NOMO-1 treated with dmso at 0.1 percent for 144 hours (cell line): ENCODE results near the gene ODAPH.
"Not testable (repeated sequence)": the region's sequence is repeated elsewhere in the genome, so short reads cannot be mapped to it uniquely, and the experiment has no call there.

Experiments used
- DNase-seq: peaks from one replicate; lab custom pipeline; 2025; ENCODE audit not compliant: unreplicated experiment; lab: John Stamatoyannopoulos, UW

ODAPH gene

DNA sequence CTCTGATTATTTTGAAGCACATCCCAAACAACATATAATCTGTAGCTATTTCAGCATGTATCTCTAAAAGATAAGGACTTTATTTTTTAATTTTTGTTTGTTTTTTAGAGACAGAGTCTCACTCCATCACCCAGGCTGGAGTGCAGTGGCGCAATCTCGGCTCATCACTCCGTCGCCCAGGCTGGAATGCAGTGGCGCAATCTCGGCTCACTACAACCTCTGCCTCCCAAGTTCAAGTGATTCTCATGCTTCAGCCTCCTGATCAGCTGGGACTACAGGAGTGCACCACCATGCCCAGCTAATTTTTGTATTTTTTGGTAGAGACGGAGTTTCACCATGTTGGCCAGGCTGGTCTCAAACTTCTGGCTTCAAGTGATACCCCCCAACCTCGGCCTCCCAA, 11.6 kb upstream of the ODAPH start:
- DNase-seq: not testable (repeated sequence)

DNA sequence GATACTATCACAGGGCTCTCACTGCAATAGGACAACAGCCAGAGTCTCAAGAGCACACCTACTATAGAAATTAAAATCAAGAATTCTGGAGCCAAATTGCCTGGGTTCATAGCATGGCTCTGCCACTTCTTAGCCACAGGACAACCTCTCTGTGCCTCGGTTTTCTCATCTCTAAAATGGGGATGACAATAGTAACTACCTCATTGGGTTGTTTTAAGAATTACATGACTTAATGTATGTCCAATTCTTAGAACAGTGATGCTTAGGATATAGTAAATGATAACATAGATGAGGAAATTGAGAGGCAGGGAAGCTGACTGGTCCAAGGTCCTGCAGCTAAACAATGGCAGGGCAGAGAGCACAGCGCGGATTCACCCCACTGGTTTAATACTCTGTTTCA, 11.0 kb upstream of the ODAPH start:
- DNase-seq: no peak

DNA sequence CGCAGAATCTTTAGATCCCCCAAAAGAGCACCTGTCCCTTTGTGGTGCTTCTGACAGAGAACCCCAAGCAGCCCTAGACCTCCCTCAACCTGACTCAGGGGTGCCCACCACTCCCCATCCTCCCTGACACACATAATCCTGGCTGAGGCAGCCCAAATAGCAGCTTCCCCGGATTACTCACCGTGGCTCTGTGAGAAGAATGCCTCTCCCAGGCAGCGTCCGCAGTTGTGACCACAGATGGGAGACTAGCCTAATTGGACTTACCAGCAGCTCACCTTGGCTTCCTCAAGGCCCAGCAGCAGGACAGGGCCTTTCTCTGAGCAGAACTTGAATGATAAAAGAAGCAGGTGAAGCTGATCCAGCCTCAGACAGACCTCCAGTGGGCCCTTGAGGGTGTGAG, 10.3 kb upstream of the ODAPH start:
- no peak for DNase-seq

DNA sequence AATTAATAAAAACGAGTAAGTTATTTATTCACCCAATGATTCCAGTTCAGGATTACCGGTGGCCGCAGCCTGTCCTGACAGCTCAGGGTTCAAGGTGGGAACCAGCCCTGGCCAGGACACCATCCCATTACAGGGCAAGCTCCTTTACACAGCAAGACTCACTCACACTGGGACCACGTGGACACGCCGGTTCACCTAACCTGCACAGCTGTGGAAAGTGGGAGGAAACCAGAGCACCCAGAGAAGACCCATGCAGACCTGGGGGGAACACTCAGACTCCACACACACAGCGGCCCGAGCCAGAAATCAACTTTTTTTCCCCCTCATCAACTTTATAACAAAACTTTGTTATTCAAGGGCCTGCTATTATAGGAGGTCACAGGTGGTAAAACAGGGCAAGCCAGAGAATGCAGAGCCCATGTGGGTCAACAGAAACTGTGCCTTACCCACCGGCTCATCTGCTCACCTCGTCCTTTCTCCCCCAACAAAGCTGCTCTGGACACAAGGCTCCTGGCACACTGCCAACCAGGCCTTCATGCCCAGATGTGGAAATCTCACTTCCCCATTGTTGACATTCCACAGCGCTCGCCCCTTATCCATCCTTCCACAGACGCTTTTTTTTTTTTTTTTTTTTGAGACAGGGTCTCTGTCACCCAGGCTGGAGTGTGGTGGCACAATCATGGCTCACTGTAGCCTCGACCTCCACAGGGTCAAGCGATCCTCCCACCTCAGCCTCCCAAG, 8.0 kb upstream of the ODAPH start:
- DNase-seq: no peak

DNA sequence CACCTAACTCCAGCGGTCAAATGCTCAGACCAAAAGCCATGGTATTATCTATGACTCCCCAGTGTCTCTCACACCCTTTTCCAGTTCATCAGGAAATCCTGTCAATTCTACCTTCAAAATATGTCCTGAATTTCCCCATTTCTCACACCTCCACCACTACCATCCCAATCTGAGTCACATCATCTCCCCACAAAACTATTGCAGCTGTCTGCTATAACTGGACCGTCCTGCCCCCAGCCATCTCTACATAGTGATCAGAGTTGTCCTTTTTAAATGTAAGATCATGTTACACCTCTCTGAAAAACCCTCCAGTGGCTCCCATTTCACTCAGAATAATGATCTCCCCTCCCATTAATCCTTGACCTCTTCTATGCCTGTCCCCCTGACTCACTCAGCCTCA, 6.8 kb upstream of the ODAPH start:
- no peak for DNase-seq

DNA sequence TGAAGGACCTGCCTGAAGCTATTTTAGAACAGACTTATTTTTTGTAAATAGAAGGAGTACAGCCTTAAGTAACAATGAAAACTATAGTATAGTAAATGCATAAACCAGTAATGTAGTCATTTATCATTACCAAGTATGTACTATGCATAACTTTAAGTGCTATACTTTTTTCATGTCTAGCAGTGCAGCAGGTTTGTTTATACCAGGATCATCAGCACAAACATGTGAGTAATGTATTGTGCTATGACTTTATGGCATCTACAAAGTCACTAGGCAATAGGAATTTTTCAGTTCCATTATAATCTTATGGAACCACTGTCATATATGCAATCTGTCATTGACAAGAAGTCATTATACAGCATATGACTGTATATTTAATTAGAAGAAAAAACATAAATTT, 3.4 kb upstream of the ODAPH start:
- no peak for DNase-seq

DNA sequence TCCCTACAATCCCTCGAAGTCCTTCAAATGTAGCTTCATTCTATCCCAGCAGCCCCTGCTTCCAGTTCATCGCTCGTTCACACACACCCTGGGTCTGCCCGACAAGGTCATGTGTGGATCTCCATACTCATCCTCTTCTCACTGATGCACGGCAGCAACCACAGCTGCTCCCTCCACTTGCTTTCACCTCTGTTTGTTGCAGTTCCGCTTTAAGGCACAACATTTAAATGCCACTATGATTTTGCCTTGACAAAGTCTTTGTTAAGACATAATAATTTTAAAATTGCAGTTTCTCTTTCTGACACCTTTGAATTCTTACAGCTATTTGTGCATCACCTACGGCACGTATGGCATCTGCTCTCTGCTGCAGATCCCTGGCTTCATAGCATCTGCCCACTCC, 1.8 kb downstream of the ODAPH start:
- no peak for DNase-seq

DNA sequence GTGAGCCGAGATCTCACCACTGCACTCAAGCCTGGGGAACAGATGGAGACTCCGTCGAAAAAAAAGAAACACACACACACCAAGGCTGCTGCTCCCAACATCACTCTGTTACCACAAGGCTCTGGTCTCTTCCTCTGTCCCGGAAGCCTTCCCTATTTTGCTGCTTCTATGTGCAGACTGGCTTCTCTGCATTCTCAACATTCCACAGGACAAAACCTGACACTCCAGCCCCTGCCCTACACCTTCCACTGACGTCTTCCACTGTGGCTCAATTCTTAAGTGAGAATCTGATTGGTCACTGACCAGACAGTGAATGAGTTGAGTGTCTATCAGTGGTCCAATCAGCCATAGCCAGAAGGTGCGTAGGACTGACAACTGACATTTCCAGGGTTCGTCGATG, 5.9 kb downstream of the ODAPH start:
- DNase-seq: no peak

DNA sequence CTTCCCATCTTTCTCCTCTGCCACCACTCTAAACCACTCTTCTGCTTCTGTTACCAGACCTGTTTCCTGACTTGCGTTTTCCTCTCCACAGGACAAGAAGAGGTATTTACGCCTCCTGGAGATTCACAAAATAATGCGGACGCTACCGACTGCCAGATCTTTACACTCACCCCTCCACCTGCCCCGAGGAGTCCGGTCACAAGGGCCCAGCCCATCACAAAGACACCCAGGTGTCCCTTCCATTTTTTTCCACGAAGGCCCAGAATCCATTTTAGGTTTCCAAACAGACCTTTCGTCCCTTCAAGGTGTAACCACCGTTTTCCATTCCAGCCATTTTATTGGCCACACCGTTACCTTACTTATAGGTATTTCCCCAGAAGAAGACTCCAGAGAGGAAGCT, 8.2 kb downstream of the ODAPH start:
- no peak for DNase-seq

DNA sequence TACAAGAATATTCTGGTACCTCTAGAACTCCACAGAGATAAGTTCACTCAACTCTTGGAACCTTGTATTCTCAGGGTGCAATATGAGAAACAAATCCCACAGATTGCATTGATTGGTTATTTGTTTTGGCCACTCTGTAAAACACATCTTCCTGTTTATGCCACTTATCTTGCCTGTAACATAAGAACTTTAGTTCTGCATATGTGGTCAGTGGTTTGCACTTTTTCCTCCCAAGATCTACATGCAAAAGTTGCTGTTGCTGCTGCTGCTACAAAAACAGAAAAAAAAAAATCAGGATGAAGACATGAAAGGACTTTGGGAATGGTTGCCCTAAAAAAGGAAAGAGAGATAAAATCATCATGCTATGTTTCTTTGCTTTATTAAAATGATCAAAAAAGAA, 9.6 kb downstream of the ODAPH start:
- DNase-seq: no peak

DNA sequence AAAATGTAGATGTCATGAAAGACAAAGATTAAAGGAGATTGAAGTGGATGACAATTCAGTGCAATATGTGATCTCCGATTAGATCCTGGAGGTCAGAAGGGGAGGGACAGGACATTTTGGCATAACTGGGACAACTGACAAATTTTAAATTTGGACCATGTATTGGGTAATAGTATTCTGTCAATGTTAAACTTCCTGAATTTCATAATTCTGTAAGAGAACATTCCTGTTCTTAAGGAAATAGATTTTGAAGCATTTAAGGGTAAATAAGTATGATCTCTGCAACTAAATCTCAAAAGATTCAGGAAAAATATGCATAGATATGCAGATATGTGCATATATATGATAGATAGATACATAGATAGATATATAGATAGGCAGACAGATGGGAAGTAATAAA, 11.0 kb downstream of the ODAPH start:
- DNase-seq: no peak

DNA sequence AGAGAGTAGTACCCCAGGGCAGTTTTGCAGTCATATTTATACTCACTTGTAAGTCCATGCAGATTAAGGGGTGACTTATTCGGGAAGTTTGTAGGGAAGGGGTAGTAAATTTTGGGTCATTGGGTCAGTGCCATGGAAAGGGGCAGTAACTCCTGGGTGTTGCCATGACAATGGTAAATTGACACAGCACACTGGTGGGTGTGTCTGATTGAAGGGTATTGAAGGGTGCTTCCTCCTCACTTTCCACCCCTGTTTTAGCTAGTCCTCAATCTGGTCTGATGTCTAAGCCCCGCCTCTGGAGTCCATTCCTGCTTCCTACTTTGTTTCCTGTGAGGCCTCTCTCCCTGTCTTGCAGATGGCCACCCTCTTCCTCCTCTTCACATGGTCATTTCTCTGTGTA, 11.9 kb downstream of the ODAPH start:
- no peak for DNase-seq

DNA sequence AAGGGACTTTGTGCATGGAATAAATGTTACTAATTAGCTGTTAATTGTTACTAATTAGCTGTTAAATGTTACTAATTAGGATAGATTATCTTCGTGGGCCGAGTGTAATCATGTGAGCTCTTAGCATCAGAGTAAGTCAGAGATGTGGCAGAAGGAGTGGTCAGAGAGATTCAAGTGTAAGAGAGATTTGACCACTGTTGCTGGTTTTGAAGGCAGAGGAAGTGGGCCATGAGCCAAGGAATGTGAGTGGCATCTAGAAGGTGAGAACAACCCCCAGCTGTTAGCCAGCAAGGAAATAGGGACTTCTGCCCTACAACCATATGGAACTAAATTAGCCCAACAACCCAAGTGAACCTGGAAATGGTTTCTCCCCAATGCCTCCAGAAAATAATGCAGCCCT, 28.2 kb downstream of the ODAPH start:
- DNase-seq: no peak

DNA sequence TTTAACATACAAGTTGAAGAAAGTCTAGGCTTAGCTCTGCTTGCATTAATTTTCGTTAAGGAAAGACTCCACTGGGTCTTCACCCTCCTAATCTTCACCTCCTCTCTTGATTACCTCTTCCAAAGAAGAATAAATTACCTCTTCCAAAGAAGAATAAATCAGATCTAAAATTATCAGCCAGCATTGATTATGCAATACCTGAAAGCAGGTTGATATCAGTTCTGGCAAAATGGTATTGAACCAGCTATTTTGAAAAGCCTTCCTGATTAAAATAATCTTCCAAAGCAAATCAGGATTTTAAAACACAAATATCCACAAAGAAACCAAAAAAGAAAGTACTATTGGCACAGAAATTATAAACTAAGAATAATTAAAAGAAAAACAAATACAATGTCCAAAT, 37.5 kb downstream of the ODAPH start:
- DNase-seq: no peak

DNA sequence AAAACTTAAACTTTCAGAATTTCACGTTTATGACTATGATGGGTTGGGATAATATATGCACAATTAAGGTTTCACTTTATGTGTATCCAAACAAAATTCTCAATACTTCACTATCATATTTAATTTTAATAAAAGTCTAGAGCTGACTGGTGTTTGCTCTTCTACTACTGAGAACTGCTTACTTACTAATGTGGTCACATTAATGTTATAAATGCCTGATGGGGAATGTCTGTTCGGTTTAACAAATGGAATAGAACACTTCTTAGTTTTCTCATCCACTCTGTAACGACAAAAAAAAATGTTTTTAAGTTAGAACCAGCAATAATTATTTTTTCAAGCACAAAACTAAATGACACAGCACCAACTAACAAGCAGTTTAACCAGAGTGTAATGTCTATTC, 40.2 kb downstream of the ODAPH start:
- DNase-seq: no peak

DNA sequence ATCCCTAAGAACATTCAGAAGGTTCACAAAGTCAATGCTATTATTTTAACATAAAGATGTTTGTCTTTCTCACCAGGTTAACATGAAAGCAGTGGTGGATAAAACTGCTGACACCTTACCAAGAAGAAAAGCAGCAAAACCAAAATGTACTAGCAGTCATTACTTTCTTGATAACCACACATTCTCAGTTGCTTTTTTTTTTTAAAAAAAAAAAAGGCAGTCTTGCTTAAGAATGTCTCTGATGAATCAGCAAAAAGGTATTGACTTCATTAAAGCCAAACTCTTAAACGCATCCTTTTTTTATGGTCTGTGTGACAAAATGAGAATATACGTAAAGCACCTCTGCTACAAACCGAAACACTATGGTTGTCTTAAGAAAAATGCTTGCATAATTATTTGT, 42.5 kb downstream of the ODAPH start:
- peak; percentile 6 for DNase-seq

DNA sequence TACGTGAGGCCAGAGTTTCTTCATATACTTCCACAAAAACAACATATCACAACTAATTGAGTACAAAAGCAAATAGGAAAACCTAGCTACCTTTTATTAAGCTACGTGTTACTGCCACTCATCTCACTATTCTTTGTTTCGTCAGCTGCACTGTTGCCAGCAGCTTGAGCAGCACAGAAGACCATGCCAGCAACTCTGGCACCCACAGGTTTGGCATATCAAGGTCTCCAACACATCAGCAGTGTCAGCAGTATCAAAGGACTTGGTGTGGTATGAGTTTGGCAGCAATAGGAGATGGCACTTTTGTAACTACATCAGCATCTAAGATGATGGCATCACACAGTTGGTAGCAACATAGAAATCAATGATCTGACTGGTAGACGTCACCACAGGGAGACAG, 43.8 kb downstream of the ODAPH start:
- no peak for DNase-seq

DNA sequence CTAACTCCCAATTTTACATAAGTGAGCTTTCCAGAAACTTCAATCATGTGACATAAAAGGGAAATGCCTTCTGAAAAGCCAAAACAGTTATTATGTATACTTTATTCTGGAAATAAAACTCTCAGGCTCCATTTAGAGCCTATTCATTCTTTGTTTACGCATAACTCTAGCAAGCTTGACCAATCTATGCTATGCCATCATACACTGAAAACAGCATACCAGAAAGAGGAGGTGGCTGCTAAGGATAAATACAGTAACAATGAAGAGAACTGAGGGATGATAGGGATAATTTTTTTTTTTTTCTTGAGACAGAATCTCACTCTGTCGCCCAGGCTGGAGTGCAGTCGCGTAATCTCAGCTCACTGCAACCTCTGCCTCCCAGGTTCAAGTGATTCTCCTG, 50.1 kb downstream of the ODAPH start:
- no peak for DNase-seq

DNA sequence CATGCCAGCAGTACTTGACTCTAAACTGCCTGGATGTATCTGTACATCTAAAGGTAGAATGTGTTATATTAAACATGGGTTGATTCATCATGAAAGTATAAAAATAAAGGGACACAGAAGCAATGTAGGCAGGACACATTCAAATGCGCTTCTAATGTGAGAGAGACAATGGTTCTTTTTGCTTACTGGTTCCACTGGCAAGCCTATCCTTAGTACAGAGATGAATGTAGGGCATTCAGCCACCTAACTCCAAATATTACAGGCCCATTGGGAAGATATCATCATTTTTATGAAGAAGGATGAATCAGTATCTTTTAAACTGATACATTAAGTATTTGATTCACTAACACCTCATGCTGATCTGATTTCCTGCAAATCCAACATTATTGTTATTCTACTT, 56.4 kb downstream of the ODAPH start:
- no peak for DNase-seq
